ENCODE measurements around the gene PADI1. TPM values are rescaled to one million over a fixed set of nuclear protein-coding genes. Genes with fewer than 3 reads are reported as not detected.
A peak's percentile ranks its signal among the peaks of the same experiment; 100 is the strongest.

Gene PADI1
- 10 to 100 TPM in 1 of 4 donors, 1 to 10 TPM in 3; 3.2 to 24.2 (median 6.6) TPM for total RNA-seq

- 63 to 73% methylated on average over 9 of the region's 9 CpGs for WGBS, 2 donors
- no peak for DNase-seq (ENCODE audit: low spot score in 2 of 2)
- intact Hi-C loops (cut with DNase I; ENCODE audit: low total_unique reads), result no loop called here
- no peak within 1 kb of the TSS for H3K4me3 ChIP-seq (ENCODE audit: low read depth, poor library complexity, severe bottlenecking)
- TF ChIP-seq POLR2A (IDR thresholded peaks at IDR 0.05) (no peak), CTCF (IDR thresholded peaks at IDR 0.05) (no peak)
These were observed at the start of gene PADI1 for GRCh38 chr1:17204546-17205440. Gene PADI1 (plus strand): TSS chr1:17205128. CDS start chr1:17205218, 90 bp downstream.

GRCh38 chr1:17155257-17155920, 49.5 kb upstream of the PADI1 start:
- H3K4me3 ChIP-seq (ENCODE audit: low read depth, poor library complexity, severe bottlenecking), result no peak overlapping the region
- DNase-seq (ENCODE audit: low spot score in 2 of 2), result peak in 1 of 2 donors; percentile 4
- intact Hi-C loops (cut with DNase I; ENCODE audit: low total_unique reads), result no loop called here
- no peak for TF ChIP-seq POLR2A (IDR thresholded peaks at IDR 0.05)
- no peak for TF ChIP-seq CTCF (IDR thresholded peaks at IDR 0.05)
- 26% methylated on average over 2 of the region's 2 CpGs for WGBS, 2 donors

- WGBS, 2 donors, result 57 to 66% methylated on average over 3 of the region's 3 CpGs
- TF ChIP-seq POLR2A (IDR thresholded peaks at IDR 0.05) (no peak), CTCF (IDR thresholded peaks at IDR 0.05) (no peak)
- intact Hi-C loops (cut with DNase I; ENCODE audit: low total_unique reads), result no loop called here
- no peak overlapping the region for H3K4me3 ChIP-seq (ENCODE audit: low read depth, poor library complexity, severe bottlenecking)
- no peak for DNase-seq (ENCODE audit: low spot score in 2 of 2)
These were observed 48.8 kb upstream of the PADI1 start for GRCh38 chr1:17156108-17156507.

- intact Hi-C loops (cut with DNase I; ENCODE audit: low total_unique reads), result no loop called here
- TF ChIP-seq POLR2A (IDR thresholded peaks at IDR 0.05) (no peak), CTCF (IDR thresholded peaks at IDR 0.05) (no peak)
- no peak for DNase-seq (ENCODE audit: low spot score in 2 of 2)
- no peak overlapping the region for H3K4me3 ChIP-seq (ENCODE audit: low read depth, poor library complexity, severe bottlenecking)
- WGBS, 2 donors, result 76 to 92% methylated on average over 2 of the region's 2 CpGs
These were observed 46.0 kb upstream of the PADI1 start for GRCh38 chr1:17158961-17159360.

GRCh38 chr1:17161137-17161740, 43.7 kb upstream of the PADI1 start:
- 75 to 81% methylated on average over 3 of the region's 3 CpGs for WGBS, 2 donors
- H3K4me3 ChIP-seq (ENCODE audit: low read depth, poor library complexity, severe bottlenecking), result no peak overlapping the region
- no peak for TF ChIP-seq POLR2A (IDR thresholded peaks at IDR 0.05)
- TF ChIP-seq CTCF (IDR thresholded peaks at IDR 0.05), result no peak
- no peak for DNase-seq (ENCODE audit: low spot score in 2 of 2)
- intact Hi-C loops (cut with DNase I; ENCODE audit: low total_unique reads), result no loop called here
